H9 (cell line): ENCODE results near the gene PGS1. TPM values are rescaled to one million over a fixed set of nuclear protein-coding genes. Genes with fewer than 3 reads are reported as not detected.

Experiments
- DNase-seq: peaks from one replicate; pipeline ENCODE4 v3.0.0-alpha.2; 2017
- H2AFZ ChIP-seq: one replicate; pipeline ENCODE4 v1.6.1; 2013; ENCODE audit warnings: mild to moderate bottlenecking, low read length, control low read depth, moderate library complexity
- H2AK5ac ChIP-seq: 2 replicates; pipeline ENCODE4 v1.6.1; 2013; ENCODE audit warnings: low read length, control low read depth, mixed read lengths; ENCODE audit not compliant: insufficient read length
- H2BK120ac ChIP-seq: one replicate; pipeline ENCODE4 v1.6.1; 2013; ENCODE audit warnings: low read depth, mild to moderate bottlenecking, low read length, control low read depth, inconsistent platforms; ENCODE audit not compliant: poor library complexity, severe bottlenecking
- H2BK12ac ChIP-seq: 2 replicates; pipeline ENCODE4 v1.6.1; 2013; ENCODE audit warnings: low read length, control low read depth, mixed read lengths, low read depth; ENCODE audit not compliant: insufficient read length
- H2BK15ac ChIP-seq: 2 replicates; pipeline ENCODE4 v1.6.1; 2013; ENCODE audit warnings: low read depth, low read length, control low read depth
- H2BK20ac ChIP-seq: one replicate; pipeline ENCODE4 v1.6.1; 2013; ENCODE audit warnings: low read depth, mild to moderate bottlenecking, low read length, control low read depth, inconsistent platforms; ENCODE audit not compliant: poor library complexity, severe bottlenecking
- H2BK5ac ChIP-seq: 2 replicates; pipeline ENCODE4 v1.6.1; 2013; ENCODE audit warnings: low read length, control low read depth, mixed read lengths; ENCODE audit not compliant: insufficient read length
- H3K14ac ChIP-seq: 2 replicates; pipeline ENCODE4 v1.6.1; 2013; ENCODE audit warnings: low read length, control low read depth; ENCODE audit not compliant: insufficient read depth
- H3K18ac ChIP-seq: 2 replicates; pipeline ENCODE4 v1.6.1; 2013; ENCODE audit warnings: low read depth, mild to moderate bottlenecking, mixed read lengths, low read length, control low read depth; ENCODE audit not compliant: insufficient read length
- H3K23ac ChIP-seq: 2 replicates; pipeline ENCODE4 v1.6.1; 2013; ENCODE audit warnings: low read length, control low read depth, mixed read lengths, low read depth; ENCODE audit not compliant: insufficient read length
- H3K23me2 ChIP-seq: 2 replicates; pipeline ENCODE4 v1.6.1; 2013; ENCODE audit warnings: low read depth, mild to moderate bottlenecking, mixed read lengths, low read length, control low read depth; ENCODE audit not compliant: insufficient read length, poor library complexity, severe bottlenecking
- H3K27ac ChIP-seq: 2 replicates; pipeline ENCODE4 v1.5.1; 2013; ENCODE audit warnings: low read length, control low read depth, mixed read lengths, low read depth; ENCODE audit not compliant: insufficient read length
- H3K27me3 ChIP-seq: 2 replicates; pipeline ENCODE4 v1.6.1; 2013; ENCODE audit warnings: low read length, control low read depth, inconsistent platforms; ENCODE audit not compliant: insufficient read depth
- H3K4ac ChIP-seq: 2 replicates; pipeline ENCODE4 v1.6.1; 2013; ENCODE audit warnings: low read depth, mild to moderate bottlenecking, control low read depth, inconsistent platforms, low read length, moderate library complexity
- H3K4me1 ChIP-seq: 2 replicates; pipeline ENCODE4 v1.6.1; 2013; ENCODE audit warnings: low read length, control low read depth, inconsistent platforms; ENCODE audit not compliant: insufficient read depth
- H3K4me2 ChIP-seq: 2 replicates; pipeline ENCODE4 v1.6.1; 2013; ENCODE audit warnings: low read length, control low read depth, mixed read lengths; ENCODE audit not compliant: insufficient read length, insufficient read depth
- H3K56ac ChIP-seq: 2 replicates; pipeline ENCODE4 v1.6.1; 2013; ENCODE audit warnings: low read depth, mild to moderate bottlenecking, mixed read lengths, low read length, control low read depth; ENCODE audit not compliant: insufficient read length
- H3K79me1 ChIP-seq: 2 replicates; pipeline ENCODE4 v1.6.1; 2013; ENCODE audit warnings: low read depth, mild to moderate bottlenecking, moderate library complexity, low read length, control low read depth, inconsistent platforms; ENCODE audit not compliant: insufficient read depth, poor library complexity, severe bottlenecking
- H3K79me2 ChIP-seq: 2 replicates; pipeline ENCODE4 v1.6.1; 2013; ENCODE audit warnings: low read length, control low read depth, inconsistent platforms; ENCODE audit not compliant: insufficient read depth
- H3K9ac ChIP-seq: 2 replicates; pipeline ENCODE4 v1.6.1; 2013; ENCODE audit warnings: low read length, control low read depth, mixed read lengths; ENCODE audit not compliant: insufficient read length; ENCODE audit errors: extremely low read depth
- H3K9me3 ChIP-seq: one replicate; pipeline ENCODE4 v1.6.1; 2013; ENCODE audit warnings: low read depth, low read length, inconsistent platforms; ENCODE audit not compliant: control insufficient read depth
- H3T11ph ChIP-seq: one replicate; pipeline ENCODE4 v1.6.1; 2013; ENCODE audit warnings: mild to moderate bottlenecking, low read length, control low read depth, inconsistent platforms
- H4K20me1 ChIP-seq: one replicate; pipeline ENCODE4 v1.6.1; 2013; ENCODE audit not compliant: control insufficient read depth, insufficient read length, insufficient read depth
- H4K5ac ChIP-seq: 2 replicates; pipeline ENCODE4 v1.6.1; 2013; ENCODE audit warnings: low read depth, mild to moderate bottlenecking, mixed read lengths, low read length, control low read depth; ENCODE audit not compliant: insufficient read length
- H4K8ac ChIP-seq: replicated peaks from 2 replicates; pipeline ENCODE4 v1.6.1; 2013; ENCODE audit warnings: low read length, control low read depth, mixed read lengths, low read depth; ENCODE audit not compliant: insufficient read length
- H4K91ac ChIP-seq: 2 replicates; pipeline ENCODE4 v1.6.1; 2013; ENCODE audit warnings: low read depth, mild to moderate bottlenecking, moderate library complexity, mixed read lengths, low read length, control low read depth; ENCODE audit not compliant: insufficient read length
- H3K27ac Mint-ChIP-seq, 3 experiments: 2 replicates in 2 of 3; 3 replicates in 1 of 3; pipeline ENCODE4 v1.8.0; 2020 to 2021; ENCODE audit warnings: mixed read lengths in 3 of 3, mild to moderate bottlenecking in 1 of 3, moderate library complexity in 1 of 3
- H3K27me3 Mint-ChIP-seq: 2 replicates; pipeline ENCODE4 v1.8.0; 2021; ENCODE audit warnings: low read depth, mild to moderate bottlenecking, moderate library complexity, mixed read lengths
- H3K36me3 Mint-ChIP-seq, 3 experiments: 2 replicates in 2 of 3; 3 replicates in 1 of 3; pipeline ENCODE4 v1.8.0; 2020 to 2021; ENCODE audit warnings: low read depth in 3 of 3, mixed read lengths in 3 of 3; ENCODE audit not compliant: insufficient read depth in 1 of 3
- H3K4me1 Mint-ChIP-seq, 2 experiments: 2 replicates each; pipeline ENCODE4 v1.8.0; 2020; ENCODE audit warnings: mixed read lengths in 2 of 2
- H3K4me3 Mint-ChIP-seq, 2 experiments: 2 replicates in 1 of 2; 3 replicates in 1 of 2; pipeline ENCODE4 v1.8.0; 2020 to 2021; ENCODE audit warnings: mild to moderate bottlenecking in 2 of 2, mixed read lengths in 2 of 2, moderate library complexity in 1 of 2
- H3K9me3 Mint-ChIP-seq, 2 experiments: 2 replicates in 1 of 2; 3 replicates in 1 of 2; pipeline ENCODE4 v1.8.0; 2020; ENCODE audit warnings: mild to moderate bottlenecking in 2 of 2, mixed read lengths in 2 of 2, moderate library complexity in 1 of 2
- WGBS: extraction: QIAGEN DNeasy Blood & Tissue Kit; methylation state at CpG from one replicate; pipeline ENCODE4 v1.1.7; 2013; ENCODE audit warnings: missing lambda C conversion rate, low lambda C conversion rate, mixed read lengths; ENCODE audit not compliant: insufficient read length; ENCODE audit errors: extremely low coverage; 5-methylcytosine and 5-hydroxymethylcytosine counted together
- total RNA-seq: library from RNA; stranded (reverse); gene quantifications from 2 replicates; pipeline ENCODE4 v1.2.1, GENCODE V29; 2021
- TF ChIP-seq, protein P1 (sequence below): fragments of 200-600 bp; sonication (generic); conservative IDR thresholded peaks from 3 replicates; pipeline ENCODE4 v1.8.0; 2021; ENCODE audit warnings: antibody characterized with exemption, mild to moderate bottlenecking

The PGS1 gene
- total RNA-seq, 1 experiment from 2014 or later = 45.7 TPM

DNA sequence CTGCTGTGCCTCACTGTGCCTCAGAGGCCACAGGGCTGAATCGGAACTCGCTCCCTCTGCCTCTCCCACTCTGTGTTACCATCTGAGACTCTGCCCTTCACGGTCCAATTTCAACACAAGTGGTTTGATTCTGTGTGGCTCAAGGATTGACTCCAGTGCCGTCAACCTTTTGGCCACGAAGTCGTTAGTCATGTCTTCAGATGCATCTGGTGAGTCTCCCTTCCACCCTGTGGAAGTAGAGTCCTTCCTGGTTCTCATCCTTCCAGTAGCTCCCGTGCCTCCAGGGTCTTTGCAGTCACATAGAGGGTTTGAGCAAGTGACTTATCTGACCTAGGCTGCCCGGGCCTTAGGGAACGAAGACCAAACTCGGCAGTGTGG, 51.2 kb downstream of the PGS1 start:
- TF ChIP-seq, protein P1, sequence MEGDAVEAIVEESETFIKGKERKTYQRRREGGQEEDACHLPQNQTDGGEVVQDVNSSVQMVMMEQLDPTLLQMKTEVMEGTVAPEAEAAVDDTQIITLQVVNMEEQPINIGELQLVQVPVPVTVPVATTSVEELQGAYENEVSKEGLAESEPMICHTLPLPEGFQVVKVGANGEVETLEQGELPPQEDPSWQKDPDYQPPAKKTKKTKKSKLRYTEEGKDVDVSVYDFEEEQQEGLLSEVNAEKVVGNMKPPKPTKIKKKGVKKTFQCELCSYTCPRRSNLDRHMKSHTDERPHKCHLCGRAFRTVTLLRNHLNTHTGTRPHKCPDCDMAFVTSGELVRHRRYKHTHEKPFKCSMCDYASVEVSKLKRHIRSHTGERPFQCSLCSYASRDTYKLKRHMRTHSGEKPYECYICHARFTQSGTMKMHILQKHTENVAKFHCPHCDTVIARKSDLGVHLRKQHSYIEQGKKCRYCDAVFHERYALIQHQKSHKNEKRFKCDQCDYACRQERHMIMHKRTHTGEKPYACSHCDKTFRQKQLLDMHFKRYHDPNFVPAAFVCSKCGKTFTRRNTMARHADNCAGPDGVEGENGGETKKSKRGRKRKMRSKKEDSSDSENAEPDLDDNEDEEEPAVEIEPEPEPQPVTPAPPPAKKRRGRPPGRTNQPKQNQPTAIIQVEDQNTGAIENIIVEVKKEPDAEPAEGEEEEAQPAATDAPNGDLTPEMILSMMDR = no peak
- Histone ChIP-seq H4K5ac (no peak overlapping the region), H3K4ac (no peak overlapping the region), H2AK5ac (no peak overlapping the region), H3K79me1 (no peaks in the 10 kb centered on the region), H3K56ac (no peak overlapping the region), H3K18ac (no peak overlapping the region), H3K9ac (no peak overlapping the region), H2BK12ac (no peak overlapping the region), H2BK5ac (no peak overlapping the region), H3K27me3 (no peaks in the 10 kb centered on the region), H2BK15ac (no peak overlapping the region), H2BK20ac (no peak overlapping the region), H2BK120ac (no peak overlapping the region), H3K4me1 (no peaks in the 10 kb centered on the region; the same call in none of the 2 replicates), H3T11ph (no peak overlapping the region), H3K27ac (no peak overlapping the region), H3K14ac (no peak overlapping the region), H2AFZ (no peak overlapping the region), H3K23ac (no peak overlapping the region), H4K91ac (no peak overlapping the region), H4K20me1 (no peaks in the 10 kb centered on the region), H3K4me2 (no peak overlapping the region), H3K79me2 (no peaks in the 10 kb centered on the region), H3K9me3 (no peaks in the 10 kb centered on the region), H4K8ac (no peak overlapping the region), H3K23me2 (no peaks in the 10 kb centered on the region)
- no peak overlapping the region for H3K27ac Mint-ChIP-seq
- peaks cover 11 to 31% (median 22%) of the 10 kb centered on the region in 3 experiments; a peak in 6 of 7 replicates for H3K36me3 Mint-ChIP-seq
- peaks cover 16 to 23% of the 10 kb centered on the region in 2 experiments for H3K4me1 Mint-ChIP-seq
- peaks cover 3% of the 10 kb centered on the region; the same call in 1 of the 2 replicates for H3K27me3 Mint-ChIP-seq
- no peak overlapping the region for H3K4me3 Mint-ChIP-seq
- H3K9me3 Mint-ChIP-seq = no peaks in the 10 kb centered on the region
- DNase-seq = no peak
- no CpG with 5 or more reads among the region's 10 CpGs for whole genome bisulfite sequencing
